ENCODE measurements around the gene AP1G2. TPM values are rescaled to one million over a fixed set of nuclear protein-coding genes. Genes with fewer than 3 reads are reported as not detected.

The AP1G2 gene
- total RNA-seq, 1 experiment from 2014 or later: 160 TPM

DNA sequence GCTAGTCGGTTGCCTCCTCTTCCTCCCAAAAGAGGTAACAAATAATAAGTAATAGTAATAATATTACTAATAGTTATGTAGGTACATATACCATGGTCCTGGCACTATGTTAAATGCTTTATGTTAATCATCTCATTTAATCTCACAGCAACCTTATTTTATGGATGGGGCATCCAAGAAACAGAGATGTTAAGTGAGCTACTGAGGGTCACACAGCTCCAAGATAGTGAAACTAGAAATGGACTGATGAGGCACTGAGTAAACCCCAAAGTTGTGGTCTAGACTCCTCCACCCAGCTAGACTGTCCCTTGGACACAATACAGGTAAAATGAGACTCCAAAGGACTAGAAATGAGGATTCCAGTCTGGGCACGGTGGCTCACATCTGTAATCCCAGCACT, 31.1 kb downstream of the AP1G2 start:
- BruUV-seq (replicated peaks): no TSS peak
- POLR2A ChIA-PET: no interaction called here
- DNase-seq: no peak
- intact Hi-C loops (cut with micrococcal nuclease; ENCODE audit: unreplicated experiment): no loop called here
- H3K9me3 Mint-ChIP-seq (ENCODE audit: unreplicated experiment): no peaks in the 10 kb centered on the region
- no peak overlapping the region for H3K4me3 Mint-ChIP-seq (ENCODE audit: unreplicated experiment)
- H3K4me1 Mint-ChIP-seq (ENCODE audit: low read depth, unreplicated experiment): peaks cover 8% of the 10 kb centered on the region
- no peaks in the 10 kb centered on the region for H3K36me3 ChIP-seq (ENCODE audit: control insufficient read depth, insufficient read depth, low read length)
- no peak for TF ChIP-seq CTCF (IDR thresholded peaks at IDR 0.05; ENCODE audit: insufficient read depth in 1 of 2, low read depth in 1 of 2, low read length in 1 of 2, severe bottlenecking in 1 of 2, unreplicated experiment in 1 of 2)
- H3K36me3 Mint-ChIP-seq (ENCODE audit: insufficient read depth, unreplicated experiment): no peaks in the 10 kb centered on the region
- no peaks in the 10 kb centered on the region for H3K4me1 ChIP-seq
- no peaks in the 10 kb centered on the region for H3K27me3 Mint-ChIP-seq (ENCODE audit: insufficient read depth, unreplicated experiment)
- CTCF ChIA-PET: interaction anchor here (0.6 kb wide), 1 partner anchor 58 kb away, joined by 3 read pairs; no protein-coding TSS in a partner anchor
- H3K27me3 ChIP-seq (replicated peaks; ENCODE audit: control insufficient read depth, insufficient read depth, low read length): no peaks in the 10 kb centered on the region
- H3K9me3 ChIP-seq: no peaks in the 10 kb centered on the region
- H3K27ac Mint-ChIP-seq (ENCODE audit: unreplicated experiment): no peak overlapping the region
- no peak overlapping the region for H3K4me3 ChIP-seq (ENCODE audit: low read depth, low read length)

DNA sequence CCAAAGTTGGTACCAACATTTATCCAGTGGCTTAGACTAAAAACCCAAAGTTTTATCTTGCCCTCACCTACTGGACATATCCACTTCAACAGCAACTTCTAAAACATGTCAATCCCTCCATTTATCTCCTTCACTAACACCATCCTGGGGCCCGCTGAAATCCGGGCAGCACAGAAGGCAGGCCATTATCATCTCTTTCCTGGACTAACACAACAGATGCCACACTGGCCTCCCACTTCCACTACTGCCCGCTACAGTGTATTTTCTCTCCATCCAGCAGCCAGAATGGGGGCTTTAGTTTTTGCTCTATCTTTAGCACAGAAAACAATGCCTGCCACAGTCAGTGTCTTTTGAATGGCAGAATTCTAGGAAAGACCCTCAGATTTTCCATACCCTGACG, 31.6 kb downstream of the AP1G2 start:
- Mint-ChIP-seq H3K4me3 (ENCODE audit: unreplicated experiment) (no peak overlapping the region), H3K27me3 (ENCODE audit: insufficient read depth, unreplicated experiment) (no peaks in the 10 kb centered on the region), H3K36me3 (ENCODE audit: insufficient read depth, unreplicated experiment) (no peaks in the 10 kb centered on the region), H3K27ac (ENCODE audit: unreplicated experiment) (no peak overlapping the region), H3K4me1 (ENCODE audit: low read depth, unreplicated experiment) (peaks cover 7% of the 10 kb centered on the region), H3K9me3 (ENCODE audit: unreplicated experiment) (no peaks in the 10 kb centered on the region)
- Histone ChIP-seq H3K4me1 (no peaks in the 10 kb centered on the region), H3K4me3 (ENCODE audit: low read depth, low read length) (no peak overlapping the region), H3K36me3 (ENCODE audit: control insufficient read depth, insufficient read depth, low read length) (no peaks in the 10 kb centered on the region), H3K27me3 (replicated peaks; ENCODE audit: control insufficient read depth, insufficient read depth, low read length) (no peaks in the 10 kb centered on the region), H3K9me3 (no peaks in the 10 kb centered on the region)
- intact Hi-C loops (cut with micrococcal nuclease; ENCODE audit: unreplicated experiment): no loop called here
- TF ChIP-seq CTCF (IDR thresholded peaks at IDR 0.05; ENCODE audit: insufficient read depth in 1 of 2, low read depth in 1 of 2, low read length in 1 of 2, severe bottlenecking in 1 of 2, unreplicated experiment in 1 of 2): no peak
- ChIA-PET POLR2A (no interaction called here), CTCF (no interaction called here)
- no peak for DNase-seq
- BruUV-seq (replicated peaks): no TSS peak

DNA sequence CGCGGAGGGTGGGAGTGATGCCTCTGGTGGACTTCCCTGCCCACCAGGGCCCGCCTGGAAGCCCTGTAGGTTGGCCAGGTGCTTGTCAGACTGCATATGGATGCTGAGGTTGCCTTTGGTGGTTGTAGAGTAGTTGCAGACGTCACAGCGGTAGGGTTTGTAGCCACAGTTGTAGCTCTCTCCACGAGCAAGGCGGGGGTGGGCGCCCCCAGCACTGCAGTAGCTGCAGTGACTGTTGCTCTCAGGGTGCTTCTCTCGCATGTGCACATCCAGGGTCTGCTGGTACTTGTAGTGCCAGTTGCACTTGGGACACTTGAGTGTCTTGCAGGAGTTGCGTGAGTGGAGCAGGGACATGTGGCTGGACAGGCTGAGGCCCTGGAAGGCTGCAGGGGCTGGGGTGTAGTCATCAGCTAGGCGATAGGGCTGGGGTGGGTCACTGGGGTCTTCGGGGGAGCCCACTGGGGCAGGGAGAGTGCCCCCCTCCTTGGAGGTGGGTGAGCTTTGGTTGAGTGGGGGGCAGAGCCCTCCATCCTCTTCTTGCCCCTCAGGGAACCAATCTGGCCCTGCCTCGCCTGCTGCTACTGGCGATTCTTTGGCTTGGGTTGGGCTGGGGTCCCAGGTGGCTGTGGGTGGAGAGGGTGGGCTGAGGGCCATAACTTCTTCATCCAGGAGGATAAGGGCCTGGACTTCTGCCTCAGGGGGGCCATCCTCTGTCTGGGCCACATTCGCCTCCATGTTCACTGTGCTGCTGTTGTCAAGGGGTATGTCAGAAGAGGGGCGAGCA, 33.7 kb downstream of the AP1G2 start:
- POLR2A ChIA-PET: interaction anchor here (0.6 kb wide), 1 partner anchor 38 kb away, joined by 3 read pairs; no protein-coding TSS in a partner anchor
- no peaks in the 10 kb centered on the region for H3K27me3 ChIP-seq (replicated peaks; ENCODE audit: control insufficient read depth, insufficient read depth, low read length)
- no peak for TF ChIP-seq CTCF (IDR thresholded peaks at IDR 0.05; ENCODE audit: insufficient read depth in 1 of 2, low read depth in 1 of 2, low read length in 1 of 2, severe bottlenecking in 1 of 2, unreplicated experiment in 1 of 2)

More for the DNA sequence above, 33.7 kb downstream of the AP1G2 start:
- Mint-ChIP-seq H3K27ac (ENCODE audit: unreplicated experiment) (no peak overlapping the region), H3K36me3 (ENCODE audit: insufficient read depth, unreplicated experiment) (no peaks in the 10 kb centered on the region), H3K4me1 (ENCODE audit: low read depth, unreplicated experiment) (no peaks in the 10 kb centered on the region), H3K9me3 (ENCODE audit: unreplicated experiment) (no peaks in the 10 kb centered on the region), H3K27me3 (ENCODE audit: insufficient read depth, unreplicated experiment) (no peaks in the 10 kb centered on the region), H3K4me3 (ENCODE audit: unreplicated experiment) (no peak overlapping the region)
- Histone ChIP-seq H3K9me3 (no peaks in the 10 kb centered on the region), H3K4me1 (no peaks in the 10 kb centered on the region), H3K4me3 (ENCODE audit: low read depth, low read length) (no peak overlapping the region), H3K36me3 (ENCODE audit: control insufficient read depth, insufficient read depth, low read length) (no peaks in the 10 kb centered on the region)
- DNase-seq: no peak
- intact Hi-C loops (cut with micrococcal nuclease; ENCODE audit: unreplicated experiment): no loop called here
- BruUV-seq (replicated peaks): no TSS peak
- CTCF ChIA-PET: interaction anchor here (0.6 kb wide), 1 partner anchor 25 kb away, joined by 5 read pairs; no protein-coding TSS in a partner anchor

All from Caco-2 (cell line).